Adrenal gland (tissue), 12 donors: Measurements from ENCODE around the gene PKP4. TPM values are rescaled to one million over a fixed set of nuclear protein-coding genes. Genes with fewer than 3 reads are reported as not detected.

ENCODE experiments used
- DNase-seq, 7 donors: peaks; one replicate each; pipeline ENCODE4 v3.0.0-alpha.2; 2019 to 2020
- H3K27ac ChIP-seq, 5 donors: fragments of 200-600 bp; sonication (generic) in 4 of 5; 1 replicate in 3 of 5; 2 replicates in 2 of 5; pipeline versions ENCODE4 v1.5.1 to v1.8.0; 2016 to 2020; ENCODE audit warnings: mild to moderate bottlenecking in 1 of 5
- H3K27me3 ChIP-seq: fragments of 200-600 bp; 2 replicates; pipeline ENCODE4 v1.8.0; 2021
- H3K36me3 ChIP-seq, 2 donors: fragments of 200-600 bp; replicated peaks in 1 of 2; 1 replicate in 1 of 2; 2 replicates in 1 of 2; pipeline versions ENCODE4 v1.5.1 to v1.8.0; 2018 to 2022
- H3K4me1 ChIP-seq, 2 donors: fragments of 200-600 bp; replicated peaks in 1 of 2; 1 replicate in 1 of 2; 2 replicates in 1 of 2; pipeline versions ENCODE4 v1.5.1 to v1.8.0; 2018 to 2021
- H3K4me3 ChIP-seq, 4 donors: fragments of 200-600 bp; sonication (generic) in 3 of 4; one replicate each; pipeline ENCODE4 v1.5.1; 2016 to 2018
- H3K9me3 ChIP-seq, 3 donors: fragments of 200-600 bp; sonication (generic) in 1 of 3; replicated peaks in 1 of 3; 1 replicate in 2 of 3; 2 replicates in 1 of 3; pipeline versions ENCODE4 v1.5.1 to v1.8.0; 2016 to 2021
- CTCF ChIP-seq, 6 experiments: fragments of 450-650 bp in 4 of 6; fragments of 200-600 bp in 2 of 6; sonication (generic) in 1 of 6; IDR thresholded peaks; 1 replicate in 5 of 6; 2 replicates in 1 of 6; pipeline versions ENCODE4 v1.5.1 to v1.8.0; 2016 to 2021; ENCODE audit warnings: antibody characterized with exemption in 6 of 6, mild to moderate bottlenecking in 2 of 6, moderate library complexity in 1 of 6
- POLR2A ChIP-seq, 2 donors: fragments of 450-650 bp; IDR thresholded peaks; one replicate each; pipeline ENCODE4 v1.6.1; 2017; ENCODE audit warnings: antibody characterized with exemption in 2 of 2, mild to moderate bottlenecking in 2 of 2, moderate library complexity in 1 of 2
- WGBS, 4 donors: extraction: QIAGEN DNeasy Blood & Tissue Kit in 2 of 4; methylation state at CpG; one replicate each; pipeline versions ENCODE4 v1.1.5 to v1.1.7; 2013 to 2017; 5-methylcytosine and 5-hydroxymethylcytosine counted together
- intact Hi-C, 2 donors: fragments of 100-400 bp; cut with DNase I; formaldehyde crosslinking; loops; one replicate each; pipeline versions ENCODE4 v1.14.1 to v1.15.0; 2022 to 2023
- polyA plus RNA-seq, 3 donors: library from polyadenylated mRNA; stranded (reverse); fragments of 200-250 nt in 2 of 3; fragments of 350-450 nt in 1 of 3; fragmentation: Illumina TruSeq in 1 of 3; extraction: RNeasy Lipid Tissue Mini Kit (QIAGEN cat#74804) in 1 of 3; gene quantifications; one replicate each; pipeline ENCODE4 v1.2.3, GENCODE V29; 2013 to 2014
- total RNA-seq, 9 donors: library from RNA; depleted of rRNA in 4 of 9; stranded (reverse); fragments of >200 nt in 4 of 9; fragments of 120-200 nt in 1 of 9; fragmentation: NEBNext Ultra II Directional in 1 of 9; extraction: Animal tissue kit (Norgen Biotek cat#: 25700) in 1 of 9; gene quantifications; one replicate each; pipeline versions ENCODE4 v1.1.0 to v1.2.4, GENCODE V29; 2013 to 2023
- donor health status: healthy with polysubstance abuse.
- donor health status: Bipolar disorder and iron deficiency.
- donor health status: DM: yes; HTN: yes; CAD: no.
- donor health status: DM: no; HTN: no; CAD: no.
- donor health status: DM: no; HTN: no; CAD: no.
- donor health status: DM: yes; HTN: yes; CAD: no.

Gene PKP4
- total and polyA plus RNA-seq, 12 donors = 15.6 to 34.9 (median 23.3) TPM

- DNase-seq = no peak
- no peak overlapping the region for H3K4me3 ChIP-seq
Measured at GRCh38 chr2:158559252-158559651, 102.5 kb downstream of the PKP4 start.

GRCh38 chr2:158560259-158560658, 103.5 kb downstream of the PKP4 start:
- Histone ChIP-seq H3K9me3 (no peaks in the 10 kb centered on the region), H3K36me3 (no peaks in the 10 kb centered on the region), H3K4me3 (no peak overlapping the region), H3K27ac (no peak overlapping the region), H3K27me3 (no peaks in the 10 kb centered on the region), H3K4me1 (peaks cover 0 to 5% of the 10 kb centered on the region in 2 donors)
- no peak for DNase-seq
- intact Hi-C loops = no loop called here
- TF ChIP-seq CTCF (IDR thresholded peaks at IDR 0.05) (no peak), POLR2A (IDR thresholded peaks at IDR 0.05) (no peak)

More at GRCh38 chr2:158559252-158559651, 102.5 kb downstream of the PKP4 start:
- no peak for TF ChIP-seq CTCF (IDR thresholded peaks at IDR 0.05)
- no peak for TF ChIP-seq POLR2A (IDR thresholded peaks at IDR 0.05)
- intact Hi-C loops = no loop called here
- H3K27me3 ChIP-seq = no peaks in the 10 kb centered on the region
- no peaks in the 10 kb centered on the region for H3K36me3 ChIP-seq
- H3K4me1 ChIP-seq = no peaks in the 10 kb centered on the region
- H3K9me3 ChIP-seq = no peaks in the 10 kb centered on the region
- WGBS, 4 donors = 94 to 99% (median 97%) methylated on average over 4 of the region's 4 CpGs
- no peak overlapping the region for H3K27ac ChIP-seq

GRCh38 chr2:158561054-158561453, 104.3 kb downstream of the PKP4 start:
- no peak overlapping the region for H3K4me3 ChIP-seq
- H3K27me3 ChIP-seq = no peaks in the 10 kb centered on the region
- no peaks in the 10 kb centered on the region for H3K36me3 ChIP-seq
- no peaks in the 10 kb centered on the region for H3K9me3 ChIP-seq
- 95 to 99% (median 97%) methylated on average over 3 of the region's 3 CpGs for WGBS, 4 donors
- no peak for DNase-seq
- TF ChIP-seq POLR2A (IDR thresholded peaks at IDR 0.05) = no peak
- no peak for TF ChIP-seq CTCF (IDR thresholded peaks at IDR 0.05)
- peaks cover 0 to 5% of the 10 kb centered on the region in 2 donors for H3K4me1 ChIP-seq
- H3K27ac ChIP-seq = no peak overlapping the region
- intact Hi-C loops = no loop called here

GRCh38 chr2:158567208-158567607, 110.5 kb downstream of the PKP4 start:
- H3K4me1 ChIP-seq = peaks cover 0 to 9% of the 10 kb centered on the region in 2 donors
- DNase-seq = no peak
- H3K4me3 ChIP-seq = no peak overlapping the region
- peaks cover 0 to 4% (median 0%) of the 10 kb centered on the region in 3 donors for H3K9me3 ChIP-seq
- no peak overlapping the region for H3K27ac ChIP-seq
- no peaks in the 10 kb centered on the region for H3K27me3 ChIP-seq
- no peaks in the 10 kb centered on the region for H3K36me3 ChIP-seq
- intact Hi-C loops = no loop called here
- WGBS, 4 donors = 95 to 98% (median 97%) methylated on average over 2 of the region's 2 CpGs
- TF ChIP-seq CTCF (IDR thresholded peaks at IDR 0.05) (no peak), POLR2A (IDR thresholded peaks at IDR 0.05) (no peak)
